IMR-90 (cell line): Measurements from ENCODE around the gene CLEC10A. TPM values are rescaled to one million over a fixed set of nuclear protein-coding genes. Genes with fewer than 3 reads are reported as not detected.

ENCODE experiments used
- ATAC-seq: fragments of 200-7000 bp; cut with Tn5 transposase; 2 replicates; pipeline ENCODE4 v1.9.1; 2020; ENCODE audit warnings: low read depth, mild to moderate bottlenecking, moderate library complexity
- BruUV-seq: library from RNA; stranded (reverse); fragments of 400-500 nt; replicated peaks from 2 replicates; lab custom pipeline; 2021; lab: Mats Ljungman, UMichigan
- CTCF ChIA-PET: fragments of 300-600 bp; formaldehyde crosslinking; extraction: SDS; loops from one replicate; lab custom pipeline; 2021; ENCODE audit warnings: antibody characterized with exemption; lab: Yijun Ruan, JAX
- POLR2A ChIA-PET: fragments of 300-600 bp; sonication (Branson Sonifier 250); formaldehyde crosslinking; loops from one replicate; lab custom pipeline; 2022; ENCODE audit warnings: antibody characterized with exemption; ENCODE audit not compliant: unreplicated experiment; lab: Charles Lee
- DNase-seq: peaks from one replicate; pipeline ENCODE4 v3.0.0; 2013
- H2AFZ ChIP-seq: replicated peaks from 2 replicates; pipeline ENCODE3; 2013; ENCODE audit warnings: low read length, mild to moderate bottlenecking; ENCODE audit not compliant: poor library complexity
- H2AK5ac ChIP-seq: 2 replicates; pipeline ENCODE4 v1.6.1; 2013; ENCODE audit warnings: low read depth, low read length, inconsistent platforms
- H2AK9ac ChIP-seq: replicated peaks from 2 replicates; pipeline ENCODE3; 2013; ENCODE audit warnings: mild to moderate bottlenecking, low read depth, low read length, moderate library complexity; ENCODE audit not compliant: poor library complexity
- H2BK120ac ChIP-seq: 2 replicates; pipeline ENCODE4 v1.6.1; 2013; ENCODE audit warnings: low read depth, low read length, inconsistent platforms
- H2BK15ac ChIP-seq: 3 replicates; pipeline ENCODE4 v1.6.1; 2013; ENCODE audit warnings: low read depth, low read length, inconsistent platforms
- H2BK20ac ChIP-seq: 2 replicates; pipeline ENCODE4 v1.6.1; 2013; ENCODE audit warnings: low read depth, mild to moderate bottlenecking, inconsistent platforms, low read length, moderate library complexity
- H2BK5ac ChIP-seq: 2 replicates; pipeline ENCODE4 v1.6.1; 2013; ENCODE audit warnings: mild to moderate bottlenecking, low read depth, low read length, inconsistent platforms; ENCODE audit not compliant: poor library complexity, severe bottlenecking
- H3K14ac ChIP-seq: replicated peaks from 2 replicates; pipeline ENCODE4 v1.6.1; 2013; ENCODE audit warnings: low read depth, low read length, inconsistent platforms
- H3K18ac ChIP-seq: 2 replicates; pipeline ENCODE4 v1.6.1; 2013; ENCODE audit warnings: low read depth, low read length, control low read depth
- H3K23ac ChIP-seq: 2 replicates; pipeline ENCODE4 v1.6.1; 2013; ENCODE audit warnings: low read depth, low read length, inconsistent platforms
- H3K27ac ChIP-seq: 2 replicates; pipeline ENCODE4 v1.5.1; 2013; ENCODE audit warnings: mild to moderate bottlenecking, control low read depth, low read length; ENCODE audit not compliant: insufficient read depth
- H3K27me3 ChIP-seq: 2 replicates; pipeline ENCODE4 v1.6.1; 2013; ENCODE audit warnings: low read length; ENCODE audit not compliant: control insufficient read depth, insufficient read depth
- H3K36me3 ChIP-seq: 2 replicates; pipeline ENCODE4 v1.6.1; 2013; ENCODE audit warnings: low read length, mixed read lengths; ENCODE audit not compliant: control insufficient read depth, insufficient read depth
- H3K4ac ChIP-seq: 2 replicates; pipeline ENCODE4 v1.6.1; 2013; ENCODE audit warnings: low read depth, low read length, inconsistent platforms
- H3K4me1 ChIP-seq: 2 replicates; pipeline ENCODE4 v1.6.1; 2013; ENCODE audit warnings: low read length, mixed read lengths; ENCODE audit not compliant: control insufficient read depth, insufficient read depth
- H3K4me2 ChIP-seq: 2 replicates; pipeline ENCODE4 v1.6.1; 2013; ENCODE audit warnings: low read depth, mild to moderate bottlenecking, control low read depth, low read length, moderate library complexity
- H3K4me3 ChIP-seq: 2 replicates; pipeline ENCODE4 v1.5.1; 2013; ENCODE audit warnings: low read depth, mild to moderate bottlenecking, control low read depth, low read length, moderate library complexity; ENCODE audit not compliant: insufficient read depth
- H3K56ac ChIP-seq: 2 replicates; pipeline ENCODE4 v1.6.1; 2013; ENCODE audit warnings: low read length, inconsistent platforms; ENCODE audit not compliant: insufficient read depth; ENCODE audit errors: extremely low read depth
- H3K79me1 ChIP-seq, 2 experiments: 2 replicates each; pipeline ENCODE4 v1.6.1; 2013; ENCODE audit warnings: low read length in 2 of 2, inconsistent platforms in 1 of 2, low read depth in 1 of 2
- H3K9ac ChIP-seq: 2 replicates; pipeline ENCODE4 v1.6.1; 2013; ENCODE audit warnings: low read depth, low read length, control low read depth
- H3K9me1 ChIP-seq: 2 replicates; pipeline ENCODE4 v1.6.1; 2013; ENCODE audit warnings: low read length, inconsistent platforms; ENCODE audit not compliant: insufficient read depth
- H3K9me3 ChIP-seq: 2 replicates; pipeline ENCODE4 v1.6.1; 2013; ENCODE audit warnings: low read length; ENCODE audit not compliant: control insufficient read depth, insufficient read depth
- H4K20me1 ChIP-seq: 2 replicates; pipeline ENCODE4 v1.6.1; 2013; ENCODE audit warnings: low read length, inconsistent platforms; ENCODE audit not compliant: insufficient read depth
- H4K5ac ChIP-seq: 2 replicates; pipeline ENCODE4 v1.6.1; 2013; ENCODE audit warnings: mild to moderate bottlenecking, low read depth, low read length, control low read depth
- H4K8ac ChIP-seq, 2 experiments: 2 replicates each; pipeline ENCODE4 v1.6.1; 2013; ENCODE audit warnings: low read depth in 2 of 2, low read length in 2 of 2, control low read depth in 1 of 2, inconsistent platforms in 1 of 2
- H4K91ac ChIP-seq: 2 replicates; pipeline ENCODE4 v1.6.1; 2013; ENCODE audit warnings: low read depth, low read length, inconsistent platforms; ENCODE audit not compliant: insufficient read depth
- MAZ ChIP-seq: IDR thresholded peaks from 2 replicates; pipeline ENCODE4 v1.6.1; 2012; ENCODE audit warnings: low read depth, mild to moderate bottlenecking, low read length, improper control_type of control experiment, moderate library complexity, borderline replicate concordance
- MXI1 ChIP-seq: IDR thresholded peaks from 2 replicates; pipeline ENCODE4 v1.6.1; 2012; ENCODE audit warnings: low read depth, mild to moderate bottlenecking, low read length, moderate library complexity, borderline replicate concordance
- POLR2A ChIP-seq: IDR thresholded peaks from 2 replicates; pipeline ENCODE4 v1.6.1; 2012; ENCODE audit warnings: mild to moderate bottlenecking, low read depth, low read length
- RAD21 ChIP-seq: IDR thresholded peaks from 2 replicates; pipeline ENCODE4 v1.6.1; 2012; ENCODE audit warnings: low read length, improper control_type of control experiment
- WGBS, 2 experiments: methylation state at CpG; one replicate each; pipeline versions ENCODE4 v1.1.5 to v1.1.7; 2013; ENCODE audit warnings: missing lambda C conversion rate in 2 of 2; ENCODE audit not compliant: insufficient read length in 1 of 2; ENCODE audit errors: extremely low coverage in 2 of 2; 5-methylcytosine and 5-hydroxymethylcytosine counted together
- dilution Hi-C: fragments of 300-500 bp; cut with HindIII; formaldehyde crosslinking; loops from one replicate; pipeline ENCODE4 v1.14.3; 2018; ENCODE audit warnings: low sequenced_read_pairs; ENCODE audit not compliant: unreplicated experiment
- in situ Hi-C: fragments of 300-500 bp; cut with MboI; formaldehyde crosslinking; loops from 3 replicates; pipeline ENCODE4 v1.14.3; 2019; ENCODE audit warnings: low sequenced_read_pairs, inconsistent platforms, mixed read lengths
- intact Hi-C: fragments of 100-400 bp; cut with micrococcal nuclease; formaldehyde crosslinking; loops from 2 replicates; pipeline ENCODE4 v1.10.0; 2022
- polyA plus RNA-seq, 3 experiments: library from polyadenylated mRNA; depleted of rRNA; stranded (reverse); fragments of >200 nt; gene quantifications; 2 replicates each; pipeline ENCODE4 v1.2.3, GENCODE V29; 2012; ENCODE audit warnings: low replicate concordance in 1 of 3
- total RNA-seq: library from RNA; depleted of rRNA; stranded (reverse); fragments of >200 nt; gene quantifications from 2 replicates; pipeline ENCODE4 v1.2.3, GENCODE V29; 2012
- TF ChIP-seq, protein P1 (sequence below): fragments of 150-350 bp; IDR thresholded peaks from 2 replicates; pipeline ENCODE4 v1.6.1; 2017; ENCODE audit warnings: mild to moderate bottlenecking, antibody characterized with exemption, low read length, low read depth

The CLEC10A gene
- total and polyA plus RNA-seq, 2 of the 4 experiments (the other 2 are of a cell fraction) = not detected

DNA sequence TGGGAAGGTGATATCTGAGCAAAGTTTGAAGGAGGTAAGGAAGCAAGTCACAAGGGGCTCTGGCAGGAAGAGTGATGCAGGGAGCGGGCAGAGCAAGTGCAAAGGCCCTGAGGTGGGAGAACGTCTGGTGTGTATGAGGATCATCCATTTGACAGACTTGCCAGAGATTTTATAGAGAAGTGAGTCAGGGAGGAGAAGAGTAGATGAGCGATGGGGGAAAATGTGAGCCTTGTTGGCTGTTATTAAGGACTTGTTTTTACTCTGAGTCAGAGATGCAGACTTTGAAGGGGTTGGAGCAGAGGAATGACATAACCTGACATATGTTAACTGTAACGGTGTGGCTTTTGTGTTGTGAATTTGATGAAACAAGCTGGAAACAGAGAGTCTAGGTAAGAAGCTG, 3.5 kb upstream of the CLEC10A start:
- Histone ChIP-seq H2AFZ (no peak overlapping the region), H3K36me3 (no peaks in the 10 kb centered on the region), H3K9me1 (no peaks in the 10 kb centered on the region), H3K4me1 (no peaks in the 10 kb centered on the region), H2AK9ac (no peak overlapping the region), H3K27me3 (peaks cover 8% of the 10 kb centered on the region), H3K14ac (no peak overlapping the region), H3K79me1 (no peaks in the 10 kb centered on the region), H4K20me1 (no peaks in the 10 kb centered on the region), H3K9me3 (no peaks in the 10 kb centered on the region), H4K5ac (no peak overlapping the region), H4K91ac (no peak overlapping the region), H3K27ac (no peak overlapping the region), H3K18ac (no peak overlapping the region), H2AK5ac (no peak overlapping the region), H3K56ac (no peak overlapping the region), H2BK15ac (no peak overlapping the region), H3K4me3 (no peak overlapping the region), H3K23ac (no peak overlapping the region), H4K8ac (no peak overlapping the region), H3K4ac (no peak overlapping the region), H2BK120ac (no peak overlapping the region), H3K4me2 (no peak overlapping the region), H2BK5ac (no peak overlapping the region), H2BK20ac (no peak overlapping the region), H3K9ac (no peak overlapping the region)
- CTCF ChIA-PET = no interaction called here
- POLR2A ChIA-PET = no interaction called here
- 48% methylated on average over 4 of the region's 4 CpGs; no CpG with 5 or more reads in 1 of the 2 experiments for WGBS, 2 experiments
- no TSS peak for BruUV-seq
- ATAC-seq = no peak
- intact Hi-C loops (no loop called here), in situ Hi-C loops (no loop called here), dilution Hi-C loops (no loop called here)
- TF ChIP-seq RAD21 (no peak), MAZ (no peak), MXI1 (no peak), POLR2A (no peak)
- TF ChIP-seq, protein P1, sequence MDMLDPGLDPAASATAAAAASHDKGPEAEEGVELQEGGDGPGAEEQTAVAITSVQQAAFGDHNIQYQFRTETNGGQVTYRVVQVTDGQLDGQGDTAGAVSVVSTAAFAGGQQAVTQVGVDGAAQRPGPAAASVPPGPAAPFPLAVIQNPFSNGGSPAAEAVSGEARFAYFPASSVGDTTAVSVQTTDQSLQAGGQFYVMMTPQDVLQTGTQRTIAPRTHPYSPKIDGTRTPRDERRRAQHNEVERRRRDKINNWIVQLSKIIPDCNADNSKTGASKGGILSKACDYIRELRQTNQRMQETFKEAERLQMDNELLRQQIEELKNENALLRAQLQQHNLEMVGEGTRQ = no peak
- DNase-seq = peak; percentile 17
